ENCODE measurements around the gene IL13RA1.
A peak's percentile ranks its signal among the peaks of the same experiment; 100 is the strongest.

GRCh38 chrX:118839334-118839958 lies 112.0 kb downstream of the IL13RA1 start:
- peak; percentile 36 to 70 (median 63) for TF ChIP-seq CTCF (optimal IDR thresholded peaks at IDR 0.05 in 1 of 3, IDR thresholded peaks at IDR 0.05 in 1 of 3, conservative IDR thresholded peaks at IDR 0.05 in 1 of 3; ENCODE audit: extremely low read depth in 1 of 3, insufficient read depth in 2 of 3, low read length in 3 of 3)
- TF ChIP-seq EZH2 (IDR thresholded peaks at IDR 0.05; ENCODE audit: low read length), result no peak

All from keratinocyte (primary cell).